HepG2 (cell line): ENCODE measurements around the gene GRM2.

Experiments used
- CTCF ChIP-seq: sonication (generic); formaldehyde crosslinking; IDR thresholded peaks from 2 replicates; pipeline ENCODE4 v1.5.0; 2020; ENCODE audit warnings: mild to moderate bottlenecking, missing genetic modification reagents, moderate library complexity
- GABPA ChIP-seq, 2 experiments: IDR thresholded peaks; 2 replicates each; pipeline ENCODE4 v1.6.1; 2011 to 2016; ENCODE audit warnings: low read depth in 2 of 2, low read length in 1 of 2, missing biosample characterization in 1 of 2, missing genetic modification characterization in 1 of 2
- KDM2A ChIP-seq: sonication (generic); formaldehyde crosslinking; IDR thresholded peaks from 2 replicates; pipeline ENCODE4 v1.4.0; 2020; ENCODE audit warnings: low read depth, missing genetic modification reagents, borderline replicate concordance
- MBNL3 ChIP-seq: fragments of 250-450 bp; sonication (Bioruptor Pico); conservative IDR thresholded peaks from 2 replicates; pipeline ENCODE4 v1.8.0; 2022; ENCODE audit warnings: mild to moderate bottlenecking, inconsistent platforms
- PREB ChIP-seq: sonication (generic); formaldehyde crosslinking; IDR thresholded peaks from 2 replicates; pipeline ENCODE4 v1.4.0; 2020; ENCODE audit warnings: missing genetic modification reagents
- USF2 ChIP-seq, 2 experiments: sonication (generic) in 1 of 2; formaldehyde crosslinking in 1 of 2; IDR thresholded peaks; 2 replicates each; pipeline versions ENCODE4 v1.5.1 to v1.6.1; 2011 to 2020; ENCODE audit warnings: borderline replicate concordance in 1 of 2, low read depth in 1 of 2, low read length in 1 of 2, mild to moderate bottlenecking in 1 of 2, missing genetic modification reagents in 1 of 2, moderate library complexity in 1 of 2
- ZBTB21 ChIP-seq: sonication (generic); formaldehyde crosslinking; IDR thresholded peaks from 2 replicates; pipeline ENCODE4 v1.4.0; 2020; ENCODE audit warnings: missing genetic modification reagents
- ZBTB7A ChIP-seq: sonication (generic); formaldehyde crosslinking; IDR thresholded peaks from 2 replicates; pipeline ENCODE4 v1.8.0; 2022; ENCODE audit warnings: mild to moderate bottlenecking, missing genetic modification reagents
- ZFP1 ChIP-seq: IDR thresholded peaks from 2 replicates; pipeline ENCODE4 v1.6.1; 2016
- ZNF414 ChIP-seq: sonication (generic); formaldehyde crosslinking; IDR thresholded peaks from 2 replicates; pipeline ENCODE4 v1.5.0; 2020; ENCODE audit warnings: missing genetic modification reagents

- no peak for TF ChIP-seq KDM2A (CRISPR knock-in tag)
- no peak for TF ChIP-seq MBNL3 (CRISPR knock-in tag)
- TF ChIP-seq CTCF (CRISPR knock-in tag): no peak
- TF ChIP-seq ZBTB21 (CRISPR knock-in tag): no peak
- no peak for TF ChIP-seq GABPA (IDR thresholded peaks at IDR 0.05; ENCODE audit: low read depth, low read length)
- no peak for TF ChIP-seq GABPA (CRISPR knock-in tag; IDR thresholded peaks at IDR 0.05; ENCODE audit: low read depth)
- TF ChIP-seq ZNF414 (CRISPR knock-in tag): no peak
- TF ChIP-seq ZFP1 (CRISPR knock-in tag): no peak
- TF ChIP-seq PREB (CRISPR knock-in tag): no peak
- no peak for TF ChIP-seq USF2 (IDR thresholded peaks at IDR 0.05; ENCODE audit: low read depth, low read length)
- TF ChIP-seq USF2 (CRISPR knock-in tag; IDR thresholded peaks at IDR 0.05; ENCODE audit: borderline replicate concordance): no peak
- no peak for TF ChIP-seq ZBTB7A (CRISPR knock-in tag)
Observed at GRCh38 chr3:51719410-51720025, 12.7 kb downstream of the GRM2 start.
